GM06990 (cell line): Measurements from ENCODE around the gene SLC25A19.

Experiments used
- DNase-seq: peaks from one replicate; pipeline ENCODE4 v3.0.0-alpha.2; 2011; ENCODE audit not compliant: insufficient read length; ENCODE audit errors: extremely low read depth
- H3K27me3 ChIP-seq: replicated peaks from 2 replicates; pipeline ENCODE4 v1.6.0; 2011; ENCODE audit warnings: low read length; ENCODE audit not compliant: control insufficient read depth, insufficient read depth
- H3K36me3 ChIP-seq: 2 replicates; pipeline ENCODE4 v1.5.1; 2011; ENCODE audit warnings: low read length; ENCODE audit not compliant: control insufficient read depth, insufficient read depth
- H3K4me3 ChIP-seq: replicated peaks from 2 replicates; pipeline ENCODE4 v1.5.1; 2011; ENCODE audit warnings: low read depth, mild to moderate bottlenecking, control low read depth, low read length
- TF ChIP-seq, protein P1 (sequence below): IDR thresholded peaks from 2 replicates; pipeline ENCODE4 v1.5.1; 2011; ENCODE audit warnings: low read length, control low read depth, mild to moderate bottlenecking, inconsistent platforms; ENCODE audit not compliant: insufficient read depth, poor library complexity, severe bottlenecking

Gene SLC25A19

DNA sequence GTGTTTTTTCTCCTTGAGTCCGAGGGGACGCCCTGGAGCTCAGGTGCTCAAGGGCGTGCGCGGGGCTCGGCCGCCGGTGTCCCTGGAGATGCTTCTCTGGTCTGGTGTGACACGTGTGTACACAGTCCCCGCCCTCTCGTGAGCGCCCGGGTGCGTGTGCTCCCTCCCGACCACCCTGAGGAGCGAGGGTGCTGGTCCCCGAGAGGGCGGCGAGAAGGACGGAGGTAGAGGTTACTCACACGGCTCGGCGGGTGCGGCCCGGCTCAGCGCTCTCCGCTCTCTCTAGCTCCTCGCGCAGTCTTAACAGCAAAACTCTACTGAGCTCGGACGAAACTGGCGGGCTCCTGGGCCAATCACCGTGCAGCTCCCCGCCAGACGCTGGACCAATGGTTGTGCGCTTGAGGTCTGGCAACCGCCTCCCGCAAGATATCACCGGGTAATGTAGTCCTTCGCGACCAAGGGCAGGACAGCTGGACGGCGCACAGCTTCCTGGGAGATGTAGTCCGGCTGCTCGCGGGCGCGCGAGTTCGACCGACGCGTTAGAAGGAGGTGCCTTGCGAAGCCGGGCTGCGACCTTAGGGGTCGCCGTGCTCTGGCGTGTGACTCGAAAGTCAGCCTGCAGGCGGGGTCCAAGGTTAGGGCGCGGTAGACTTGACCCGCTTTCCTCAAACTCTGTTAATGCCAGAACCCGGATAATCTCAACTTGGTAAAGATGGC, at the start of gene SLC25A19:
Gene SLC25A19 (minus strand): TSS at position 319 of the 717 bp plus-strand sequence. CDS start 2,669 bp downstream, outside the sequence.
- Histone ChIP-seq H3K4me3 (peak within 1 kb of the TSS; percentile 88), H3K27me3 (no peaks in the 10 kb centered on the region), H3K36me3 (peaks cover 14% of the 10 kb centered on the region)
- DNase-seq: peak; percentile 98
- TF ChIP-seq, protein P1, sequence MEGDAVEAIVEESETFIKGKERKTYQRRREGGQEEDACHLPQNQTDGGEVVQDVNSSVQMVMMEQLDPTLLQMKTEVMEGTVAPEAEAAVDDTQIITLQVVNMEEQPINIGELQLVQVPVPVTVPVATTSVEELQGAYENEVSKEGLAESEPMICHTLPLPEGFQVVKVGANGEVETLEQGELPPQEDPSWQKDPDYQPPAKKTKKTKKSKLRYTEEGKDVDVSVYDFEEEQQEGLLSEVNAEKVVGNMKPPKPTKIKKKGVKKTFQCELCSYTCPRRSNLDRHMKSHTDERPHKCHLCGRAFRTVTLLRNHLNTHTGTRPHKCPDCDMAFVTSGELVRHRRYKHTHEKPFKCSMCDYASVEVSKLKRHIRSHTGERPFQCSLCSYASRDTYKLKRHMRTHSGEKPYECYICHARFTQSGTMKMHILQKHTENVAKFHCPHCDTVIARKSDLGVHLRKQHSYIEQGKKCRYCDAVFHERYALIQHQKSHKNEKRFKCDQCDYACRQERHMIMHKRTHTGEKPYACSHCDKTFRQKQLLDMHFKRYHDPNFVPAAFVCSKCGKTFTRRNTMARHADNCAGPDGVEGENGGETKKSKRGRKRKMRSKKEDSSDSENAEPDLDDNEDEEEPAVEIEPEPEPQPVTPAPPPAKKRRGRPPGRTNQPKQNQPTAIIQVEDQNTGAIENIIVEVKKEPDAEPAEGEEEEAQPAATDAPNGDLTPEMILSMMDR: peak; percentile 61

DNA sequence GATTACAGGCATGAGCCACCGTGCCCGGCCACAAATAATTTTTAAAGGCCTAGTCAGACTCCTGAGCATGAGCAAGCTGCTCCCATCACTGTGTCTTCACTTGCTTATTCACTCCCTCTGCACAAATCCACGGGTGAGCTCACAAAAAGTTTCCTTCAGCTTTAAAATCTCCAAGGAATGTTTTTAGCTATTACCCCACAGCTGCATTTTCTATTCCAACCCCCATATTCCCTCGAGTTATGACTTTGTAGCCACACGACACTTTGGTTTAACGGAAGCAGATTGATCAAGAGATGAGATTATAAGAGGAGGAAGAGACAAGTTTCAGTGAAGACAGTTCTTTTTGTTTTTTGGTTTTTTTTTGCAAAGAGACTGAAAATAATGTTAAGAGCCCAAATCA, 49.1 kb upstream of the SLC25A19 start:
- no peaks in the 10 kb centered on the region for H3K36me3 ChIP-seq
- no peaks in the 10 kb centered on the region for H3K27me3 ChIP-seq
- H3K4me3 ChIP-seq: peak overlapping the region; percentile 25
- no peak for DNase-seq
- TF ChIP-seq, protein P1: no peak

DNA sequence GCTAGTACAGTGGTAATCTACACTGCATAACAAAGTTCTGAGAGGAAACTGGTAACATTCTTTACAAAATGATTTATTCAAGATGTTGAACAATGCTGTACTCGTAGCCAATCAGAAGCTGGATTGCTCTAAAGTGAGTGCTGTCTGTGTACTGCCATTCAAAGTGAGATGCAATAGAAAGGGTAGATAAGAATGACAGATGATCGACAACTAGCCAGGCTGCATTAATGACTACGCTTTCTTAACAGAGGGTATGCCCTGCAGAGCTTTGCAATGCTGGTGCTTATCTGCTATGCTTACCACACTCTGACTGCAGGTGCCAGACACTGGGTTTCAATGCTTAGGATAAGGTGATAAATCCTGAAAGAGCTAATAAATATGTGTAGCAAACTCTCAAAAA, 46.1 kb upstream of the SLC25A19 start:
- H3K4me3 ChIP-seq: no peak overlapping the region
- peaks cover 4% of the 10 kb centered on the region for H3K36me3 ChIP-seq
- TF ChIP-seq, protein P1: no peak
- no peak for DNase-seq
- H3K27me3 ChIP-seq: no peaks in the 10 kb centered on the region

DNA sequence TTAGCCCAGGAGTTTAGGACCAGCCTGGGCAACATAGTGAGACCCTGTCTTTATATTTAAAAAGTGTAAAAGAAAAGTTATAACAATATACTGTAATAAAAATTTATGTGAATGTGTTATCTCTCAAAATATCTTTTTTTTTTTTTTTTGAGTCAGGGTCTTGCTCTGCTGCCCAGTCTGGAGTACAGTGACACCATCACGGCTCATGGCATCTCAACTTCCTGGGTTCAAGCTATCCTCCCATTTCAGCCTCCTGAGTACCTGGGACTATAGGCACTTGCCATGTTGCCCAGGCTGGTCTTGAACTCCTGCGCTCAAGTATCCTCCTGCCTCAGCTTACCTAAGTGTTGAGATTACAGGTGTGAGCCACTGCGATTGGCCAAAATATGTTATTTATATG, 45.5 kb upstream of the SLC25A19 start:
- no peak for DNase-seq
- peaks cover 6% of the 10 kb centered on the region for H3K36me3 ChIP-seq
- no peaks in the 10 kb centered on the region for H3K27me3 ChIP-seq
- TF ChIP-seq, protein P1: no peak
- no peak overlapping the region for H3K4me3 ChIP-seq

DNA sequence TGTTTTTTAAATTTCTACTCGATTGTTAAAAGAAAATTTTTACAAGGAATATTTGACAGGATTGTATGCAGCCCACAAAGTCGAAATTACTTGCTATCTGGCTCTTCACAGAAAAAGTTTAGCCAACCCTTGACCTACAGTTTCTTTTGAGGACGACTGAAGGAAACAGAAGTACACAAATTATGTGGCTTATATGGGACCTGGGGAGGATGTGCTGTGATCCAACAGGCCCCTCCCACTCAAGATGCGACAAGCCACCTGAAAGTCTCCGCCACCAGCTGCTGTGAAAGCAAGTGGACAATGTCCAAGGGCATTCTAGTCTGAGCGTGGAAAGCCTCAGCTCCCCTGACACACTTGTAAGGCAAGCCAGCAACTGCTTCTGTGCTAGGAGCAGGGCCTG, 42.4 kb upstream of the SLC25A19 start:
- no peaks in the 10 kb centered on the region for H3K27me3 ChIP-seq
- peaks cover 8% of the 10 kb centered on the region for H3K36me3 ChIP-seq
- H3K4me3 ChIP-seq: no peak overlapping the region
- DNase-seq: no peak
- TF ChIP-seq, protein P1: no peak
